Caki2 (cell line): ENCODE measurements around the gene PGAP1. TPM values are rescaled to one million over a fixed set of nuclear protein-coding genes. Genes with fewer than 3 reads are reported as not detected.

Source experiments
- DNase-seq: peaks from one replicate; pipeline ENCODE4 v3.0.0-alpha.2; 2015; ENCODE audit warnings: low read depth
- in situ Hi-C: cut with HindIII; loops from 2 replicates; pipeline ENCODE4 v1.10.0; 2016; ENCODE audit warnings: low sequenced_read_pairs, low pct_unique_long_range_greater_than_20kb, mixed read lengths
- total RNA-seq: library from RNA; depleted of rRNA; stranded (reverse); fragments of >200 nt; shearing (Covaris generic); gene quantifications from 2 replicates; pipeline ENCODE4 v1.2.3, GENCODE V29; 2014; ENCODE audit warnings: low replicate concordance; rRNA removed

Gene PGAP1
- total RNA-seq, 1 experiment from 2014 or later, result 1.5 TPM

- DNase-seq, result no peak
Observed at GRCh38 chr2:196836440-196836839, 90.1 kb downstream of the PGAP1 start.

GRCh38 chr2:196830701-196831100 lies 95.8 kb downstream of the PGAP1 start:
- in situ Hi-C loops, result no loop called here
- no peak for DNase-seq

More at GRCh38 chr2:196836440-196836839, 90.1 kb downstream of the PGAP1 start:
- in situ Hi-C loops, result no loop called here

- no peak for DNase-seq
- in situ Hi-C loops, result no loop called here
Observed at GRCh38 chr2:196827356-196827755, 99.2 kb downstream of the PGAP1 start.

- in situ Hi-C loops, result no loop called here
Observed at GRCh38 chr2:196823750-196824522, 102.6 kb downstream of the PGAP1 start.

GRCh38 chr2:196821195-196821594 lies 105.3 kb downstream of the PGAP1 start:
- in situ Hi-C loops, result no loop called here
- no peak for DNase-seq

More at GRCh38 chr2:196823750-196824522, 102.6 kb downstream of the PGAP1 start:
- peak; percentile 17 for DNase-seq

- in situ Hi-C loops, result no loop called here
- no peak for DNase-seq
Observed at GRCh38 chr2:196809260-196809659, 117.2 kb downstream of the PGAP1 start, which contains the start of gene C2orf66. Gene C2orf66, minus strand, starts transcription at chr2:196809355. Its CDS starts 19 bp downstream, at chr2:196809336.

- in situ Hi-C loops, result no loop called here
- no peak for DNase-seq
Observed at GRCh38 chr2:196808083-196808665, 118.3 kb downstream of the PGAP1 start.

GRCh38 chr2:196804381-196804780 lies 122.1 kb downstream of the PGAP1 start:
- in situ Hi-C loops, result no loop called here
- no peak for DNase-seq

- in situ Hi-C loops, result no loop called here
- no peak for DNase-seq
Observed at GRCh38 chr2:196802401-196802800, 124.1 kb downstream of the PGAP1 start.

- in situ Hi-C loops, result no loop called here
- DNase-seq, result peak; percentile 27
Observed at GRCh38 chr2:196801674-196802261, 124.7 kb downstream of the PGAP1 start.

- no peak for DNase-seq
- in situ Hi-C loops, result no loop called here
Observed at GRCh38 chr2:196798980-196799379, 127.5 kb downstream of the PGAP1 start.

GRCh38 chr2:196792865-196793264 lies 133.6 kb downstream of the PGAP1 start:
- no peak for DNase-seq
- in situ Hi-C loops, result no loop called here

GRCh38 chr2:196783431-196784094 lies 142.9 kb downstream of the PGAP1 start:
- DNase-seq, result no peak
- in situ Hi-C loops, result no loop called here

Other genes starting within 250 kb of the PGAP1 start
- 39.1 and 99.4 TPM in 2 replicates for gene GTF3C3, start 127.0 kb downstream of the PGAP1 start, total RNA-seq
- gene C2orf66, start 117.4 kb downstream of the PGAP1 start, total RNA-seq, result not detected in 2 replicates